Glomerular endothelial cell (primary cell): ENCODE results near the gene LZTFL1. TPM values are rescaled to one million over a fixed set of nuclear protein-coding genes. Genes with fewer than 3 reads are reported as not detected.

Experiments used
- DNase-seq: peaks from one replicate; pipeline ENCODE4 v3.0.0-alpha.2; 2011; ENCODE audit warnings: low read depth, low spot score; ENCODE audit errors: extremely low read depth
- total RNA-seq: library from RNA; depleted of rRNA; stranded (reverse); fragments of >200 nt; gene quantifications from 2 replicates; pipeline ENCODE4 v1.2.3, GENCODE V29; 2015

LZTFL1 gene
- total RNA-seq, 1 donor from 2014 or later, result 16.4 TPM

DNA sequence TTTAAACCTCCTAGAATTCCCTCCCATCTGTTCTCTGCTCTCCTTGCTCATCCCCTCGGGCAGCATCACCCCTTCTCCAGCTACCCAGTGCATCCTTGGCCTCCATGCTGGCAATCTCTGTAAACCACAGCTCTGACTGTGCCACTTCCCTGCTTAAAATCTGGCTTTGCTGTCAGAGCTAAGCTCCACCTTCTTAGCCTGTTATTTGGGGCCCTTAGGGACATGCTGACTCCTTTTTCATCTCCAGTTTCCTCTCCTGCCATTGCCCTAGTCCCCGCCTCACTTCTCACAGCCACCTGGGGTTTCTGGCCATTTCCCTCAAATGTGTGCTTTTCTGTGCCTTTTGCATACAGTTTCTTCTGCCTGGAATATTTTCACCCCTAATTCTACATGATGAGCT is 51.3 kb downstream of the LZTFL1 start:
- no peak for DNase-seq

DNA sequence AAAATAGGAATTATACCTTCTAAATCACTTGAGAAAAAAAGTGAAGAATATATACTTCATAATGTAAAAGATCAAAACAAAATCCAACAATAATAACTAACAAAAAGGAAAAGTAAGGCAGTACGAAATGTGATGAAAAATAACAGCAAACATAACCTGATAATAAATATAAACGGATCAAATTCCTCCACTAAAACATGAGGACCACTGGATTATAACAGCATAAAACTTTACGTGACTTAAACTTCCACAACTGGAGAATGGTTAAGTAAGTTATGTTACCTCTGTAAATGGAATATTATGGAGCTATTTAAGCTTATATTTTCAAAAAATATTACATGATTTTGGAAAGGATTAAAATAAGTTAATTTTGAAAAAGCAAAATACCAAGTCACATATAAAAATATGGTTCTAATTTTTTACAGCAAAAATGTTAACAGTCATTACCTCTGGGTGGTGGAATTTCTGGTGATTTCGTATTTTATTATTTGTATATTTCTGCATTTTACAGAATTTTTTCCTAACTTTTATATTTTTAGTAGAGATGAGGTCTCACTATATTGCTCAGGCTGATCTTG is 52.6 kb downstream of the LZTFL1 start:
- no peak for DNase-seq

DNA sequence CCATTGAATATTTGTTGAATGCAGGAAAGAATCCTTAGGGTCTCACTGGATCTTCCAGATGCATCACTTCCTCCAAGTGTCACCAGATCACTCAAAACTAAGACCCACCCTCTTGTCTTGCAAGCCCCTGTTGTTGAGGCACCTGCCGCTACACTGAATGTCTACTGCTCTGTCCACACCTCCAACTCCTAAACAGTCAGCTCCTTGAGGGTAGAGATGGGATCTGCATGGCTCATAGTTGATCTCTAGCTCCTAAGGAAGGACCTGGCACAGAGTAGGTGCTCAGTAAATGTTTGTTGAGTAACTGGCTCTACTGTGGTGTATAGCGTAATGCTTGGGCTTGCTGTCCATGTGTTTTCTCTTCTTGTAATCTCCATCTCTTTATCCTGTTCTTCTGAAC is 54.4 kb downstream of the LZTFL1 start:
- DNase-seq, result no peak

DNA sequence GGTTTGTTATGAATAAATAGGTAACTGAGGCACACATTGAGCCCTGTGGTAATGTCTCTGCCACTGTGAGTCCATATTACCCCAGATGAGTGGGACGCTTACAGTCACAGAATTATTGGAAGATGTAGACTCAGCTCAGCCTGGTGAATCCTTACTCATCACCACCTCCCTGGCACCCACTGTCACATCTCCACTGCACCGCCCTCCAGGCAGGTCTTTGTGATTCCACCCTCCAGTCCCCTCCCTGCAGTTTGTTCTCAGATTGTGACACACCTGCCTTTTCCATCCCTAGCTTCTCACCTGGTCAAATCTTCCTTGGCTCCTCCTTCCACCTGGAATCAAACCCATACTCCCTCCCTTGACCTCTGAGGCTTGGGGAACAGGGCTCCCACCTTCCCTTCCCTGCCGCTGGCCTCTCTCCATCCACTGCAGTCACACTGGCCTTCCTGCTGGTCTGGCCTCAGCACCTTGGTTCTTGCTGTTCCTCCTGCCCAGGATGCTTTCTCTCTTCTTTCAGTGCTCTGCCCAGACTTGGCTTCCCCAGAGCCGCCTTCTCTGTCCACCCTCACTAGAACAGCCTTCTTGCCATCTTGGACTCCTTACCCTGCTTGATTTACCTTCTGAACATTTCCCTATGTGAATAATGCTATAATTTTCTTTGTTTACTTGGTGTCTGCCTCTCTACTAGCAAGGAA is 55.0 kb downstream of the LZTFL1 start:
- DNase-seq, result no peak

DNA sequence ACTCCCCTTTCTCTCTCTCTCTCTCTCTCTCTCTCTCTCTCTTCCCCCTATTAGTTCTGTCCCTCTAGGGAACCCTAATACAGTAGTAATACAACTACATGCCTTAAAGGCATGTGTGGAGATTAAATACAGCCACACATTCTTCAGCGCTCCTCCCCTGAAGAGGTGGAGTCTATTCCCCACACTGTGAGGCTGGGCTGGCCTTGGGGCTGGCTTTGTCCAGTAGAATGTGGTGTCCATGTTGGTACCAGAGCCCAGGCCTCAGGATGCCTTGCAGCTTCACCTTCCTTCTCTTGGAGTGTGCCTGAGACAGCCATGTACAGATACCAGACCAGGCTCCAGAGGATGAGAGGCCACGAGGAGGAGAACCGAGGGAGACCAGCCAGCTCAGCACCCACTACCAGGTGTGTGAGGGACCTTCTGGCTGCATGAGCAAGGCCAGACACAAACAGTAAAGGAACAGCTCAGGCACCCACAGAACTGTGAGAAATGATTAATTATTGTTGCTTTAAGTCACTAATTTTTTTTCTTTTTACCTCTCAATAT is 56.2 kb downstream of the LZTFL1 start:
- DNase-seq, result no peak

DNA sequence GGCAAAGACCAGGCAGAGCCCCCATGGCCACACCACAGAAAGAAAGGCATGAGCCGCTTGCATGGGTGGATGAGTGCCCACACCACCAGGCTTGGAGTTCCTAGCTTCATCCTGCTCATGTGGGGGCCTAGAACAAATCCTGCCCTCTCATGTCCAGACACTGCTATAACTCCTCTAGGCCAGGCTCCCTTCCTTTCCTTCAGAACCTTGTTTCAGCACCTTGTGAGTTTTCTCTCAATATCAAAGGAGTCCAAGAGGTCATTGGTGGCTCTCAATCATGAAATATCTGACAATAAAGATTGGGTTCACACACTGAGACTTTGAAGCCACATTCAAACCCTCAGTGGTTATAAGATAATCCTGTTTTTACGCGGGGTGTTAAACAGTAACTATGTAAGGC is 58.3 kb downstream of the LZTFL1 start:
- DNase-seq, result no peak

DNA sequence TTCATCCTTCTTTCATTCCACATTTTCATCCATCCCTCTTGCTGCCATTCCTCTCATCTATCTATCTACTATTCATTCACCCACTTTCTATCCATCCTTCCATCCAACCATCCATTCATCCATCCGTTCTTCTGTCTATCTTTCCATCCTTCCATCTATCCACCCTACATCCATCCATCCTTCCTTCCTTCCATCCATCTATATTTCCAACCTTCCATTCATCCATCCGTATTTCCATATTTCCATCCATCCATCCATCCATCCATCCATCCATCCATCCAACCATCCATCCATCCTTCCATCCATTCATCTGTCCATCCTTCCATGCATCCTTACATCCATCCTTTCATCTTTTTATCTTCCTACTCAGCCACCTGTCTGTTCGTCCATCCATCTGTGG is 59.5 kb downstream of the LZTFL1 start:
- DNase-seq, result no peak

DNA sequence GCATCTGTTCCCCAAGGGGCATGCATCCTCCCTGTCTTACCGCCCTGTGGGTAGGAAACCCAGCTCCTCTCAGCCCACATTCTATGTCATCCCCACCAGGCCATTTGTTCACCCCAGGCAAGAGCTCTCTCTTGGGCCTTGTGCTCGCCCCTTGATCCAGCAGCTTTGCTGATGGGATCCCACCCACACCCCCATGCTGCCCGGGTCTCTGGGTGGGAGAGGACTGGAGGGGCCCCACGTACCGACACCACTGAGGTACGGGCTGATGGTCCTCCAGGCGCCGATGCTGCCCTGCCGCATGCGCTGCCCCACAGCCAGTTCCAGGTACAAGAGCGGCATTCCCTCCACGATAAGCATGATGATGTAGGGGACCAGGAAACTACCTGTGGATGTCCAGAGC is 60.1 kb downstream of the LZTFL1 start:
- DNase-seq, result no peak

DNA sequence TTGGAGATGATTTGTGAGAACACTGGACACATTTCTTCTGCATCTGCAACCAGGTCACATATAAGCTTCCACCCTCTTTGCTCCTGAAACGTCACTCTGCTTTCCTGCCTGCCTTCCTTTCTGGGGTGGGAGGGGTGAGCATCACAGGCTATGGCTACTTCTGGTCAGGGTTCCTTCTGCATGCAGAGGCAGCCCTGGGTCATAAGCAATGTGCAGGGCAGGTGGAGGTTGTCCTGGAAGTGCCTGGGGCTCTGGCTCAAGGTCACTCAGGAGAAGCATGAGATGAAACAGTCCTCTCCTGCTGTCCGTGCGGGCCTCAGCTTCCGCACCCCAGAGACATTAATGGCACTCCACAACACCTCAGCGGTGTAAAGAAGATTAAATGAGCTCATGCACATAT is 60.6 kb downstream of the LZTFL1 start:
- DNase-seq, result no peak

DNA sequence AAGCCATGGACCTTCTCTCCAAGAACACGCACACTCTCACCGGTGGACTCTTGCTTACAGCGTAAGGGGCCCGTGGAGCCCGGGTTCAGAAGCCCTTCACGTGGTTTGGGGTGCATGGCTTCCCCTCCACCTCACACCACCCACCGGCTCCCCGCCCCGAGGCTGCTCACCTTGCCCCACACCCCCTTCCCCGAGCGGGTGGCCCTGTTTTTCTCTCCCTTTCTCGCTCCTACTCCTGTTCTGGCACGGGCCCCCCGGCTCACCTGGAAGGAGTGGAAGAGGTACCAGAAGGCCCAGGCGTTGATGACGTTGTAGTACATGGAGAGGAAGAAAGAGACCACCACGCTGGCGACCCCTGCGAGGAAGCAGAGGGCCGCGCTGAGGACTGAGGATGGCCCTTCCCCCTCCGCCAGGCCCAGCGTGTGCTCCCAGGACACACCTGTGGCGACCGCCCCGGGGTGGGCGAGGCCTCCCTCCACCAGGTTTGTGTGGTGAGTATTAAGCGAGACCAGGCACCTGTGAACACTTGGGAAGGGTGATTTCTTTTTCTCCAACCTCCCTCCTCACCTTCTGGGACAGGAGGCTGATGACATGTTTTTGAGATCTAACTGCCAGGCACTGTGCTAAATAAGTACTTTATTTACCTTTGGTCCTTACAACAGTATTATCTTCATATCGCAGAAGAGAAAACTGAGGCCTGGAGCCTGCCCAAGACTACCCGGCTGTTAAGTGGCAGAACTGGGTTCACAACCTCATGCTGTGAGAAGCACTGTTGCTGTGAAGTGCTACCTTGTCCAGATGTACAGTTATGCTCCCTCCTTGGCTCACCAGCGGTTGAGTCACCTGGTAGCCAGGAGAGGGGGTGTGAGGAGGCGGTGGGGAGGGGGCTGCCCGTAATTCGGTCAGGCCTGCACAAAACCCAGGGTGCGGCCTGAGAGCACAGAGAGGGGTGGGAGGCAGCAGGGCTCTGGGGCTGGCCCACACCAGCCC is 61.9 kb downstream of the LZTFL1 start:
- DNase-seq, result no peak

DNA sequence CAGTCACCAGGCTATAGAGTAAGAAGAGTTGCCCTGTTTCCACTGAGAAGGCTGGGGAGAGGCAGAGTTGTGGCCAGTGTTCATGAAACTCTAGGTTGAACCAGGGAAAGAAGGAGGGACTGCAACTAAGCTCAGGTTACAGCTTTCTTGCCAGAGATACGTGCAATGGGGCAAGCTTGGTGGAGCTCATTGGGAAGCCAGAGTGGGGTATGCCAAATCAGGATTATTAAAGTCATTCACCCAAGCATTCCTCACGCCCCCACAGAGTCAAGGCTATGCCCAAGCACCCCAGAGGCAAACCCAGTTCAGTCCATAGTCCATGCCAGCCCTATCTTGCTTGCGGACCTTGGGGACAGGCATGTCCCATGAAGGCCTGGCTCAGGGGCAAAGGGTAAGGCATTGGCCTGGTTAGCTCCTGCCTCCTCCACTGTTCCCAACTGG is 63.1 kb downstream of the LZTFL1 start:
- no peak for DNase-seq

DNA sequence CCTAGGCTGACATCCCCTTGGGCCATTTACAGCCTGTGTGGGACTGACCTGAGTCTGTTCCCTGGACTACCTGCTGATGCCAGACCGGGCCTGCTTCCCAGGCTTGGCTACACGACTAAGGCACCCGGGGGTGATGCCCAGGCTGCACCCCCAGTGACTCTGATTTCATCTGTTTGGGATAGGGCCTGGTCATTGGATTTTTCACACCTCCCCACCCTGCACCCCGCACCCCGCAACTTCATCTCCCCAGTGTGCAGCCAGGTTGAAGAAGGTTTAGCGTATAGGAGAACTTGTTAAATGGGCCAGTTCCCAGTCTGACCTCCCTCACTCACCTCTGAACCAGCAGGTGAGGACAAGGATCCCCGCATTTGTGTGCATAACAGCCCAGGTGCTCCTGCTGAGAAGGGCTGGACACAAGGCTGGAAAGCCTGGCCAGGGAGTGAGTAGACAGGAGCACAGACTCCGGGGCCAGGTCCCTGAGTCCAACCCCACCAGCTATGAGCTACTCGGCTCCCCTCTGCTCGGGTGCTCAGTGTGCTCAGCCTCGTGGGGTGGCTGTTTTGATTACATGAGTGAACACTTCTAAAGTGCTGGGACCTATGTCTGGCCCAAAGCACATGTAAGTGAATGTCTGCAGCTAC is 64.1 kb downstream of the LZTFL1 start:
- no peak for DNase-seq

DNA sequence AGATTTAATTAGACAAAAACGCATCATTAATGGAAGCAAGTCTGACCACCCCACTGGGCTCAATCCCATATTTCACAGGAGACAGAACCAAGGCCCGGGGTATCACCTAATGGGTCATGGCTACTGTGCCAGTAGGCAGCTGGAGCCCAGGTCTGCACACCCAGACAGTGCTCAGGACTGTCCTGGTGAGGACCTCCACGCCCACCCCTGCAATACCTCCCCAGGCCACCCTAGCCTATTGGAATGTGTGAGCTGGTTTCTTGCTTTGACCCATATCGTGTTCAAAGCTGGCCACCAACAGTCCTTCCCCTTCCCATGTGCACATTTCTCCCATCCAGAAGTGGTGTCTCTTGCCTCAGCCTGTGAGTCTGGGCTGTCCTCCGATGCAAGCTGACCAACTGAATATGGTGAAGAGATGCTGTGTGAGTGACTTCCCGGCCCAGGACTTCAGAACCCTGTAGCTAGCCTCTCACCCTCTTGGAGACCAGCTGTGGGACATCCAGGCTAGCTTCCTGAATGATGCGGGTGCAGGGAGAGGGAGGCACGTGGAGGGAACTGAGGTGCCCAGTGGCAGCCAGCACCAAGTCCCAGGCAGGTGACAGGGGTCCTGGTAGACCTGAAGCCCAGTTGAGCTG is 64.7 kb downstream of the LZTFL1 start:
- no peak for DNase-seq

DNA sequence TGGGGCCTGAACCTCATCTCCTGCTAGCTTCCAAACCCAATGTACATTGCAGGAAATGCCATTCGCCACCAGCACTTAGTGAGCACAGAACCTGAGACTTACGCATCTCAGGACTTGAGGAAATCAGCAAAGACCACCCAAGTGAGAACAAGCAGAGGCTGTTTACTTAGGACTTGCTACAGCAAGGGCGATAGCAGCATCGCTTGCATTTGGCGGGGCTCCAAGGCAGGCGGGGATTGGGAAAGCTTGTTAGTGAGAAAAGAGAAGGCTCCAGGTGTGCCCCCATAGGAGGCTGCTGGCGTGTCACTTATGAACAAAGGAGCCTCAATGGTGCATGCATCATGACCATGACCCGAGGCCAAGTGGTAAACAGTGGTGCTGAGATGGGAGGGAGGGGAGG is 65.3 kb downstream of the LZTFL1 start:
- DNase-seq, result no peak

DNA sequence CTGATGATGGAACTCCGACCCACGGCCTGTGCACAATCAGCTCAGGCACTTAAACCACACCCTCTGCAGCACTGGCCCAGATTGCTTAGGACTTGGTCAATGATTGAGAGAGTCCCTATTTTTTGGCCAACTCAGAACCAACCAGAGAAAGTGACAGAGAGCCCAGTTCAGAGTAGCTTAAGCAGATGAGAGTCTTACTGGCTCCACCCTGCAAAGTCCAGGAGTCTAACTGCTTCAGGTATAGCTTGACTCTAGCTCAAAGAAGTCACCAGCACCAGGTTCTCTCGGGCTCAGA is 65.7 kb downstream of the LZTFL1 start:
- no peak for DNase-seq

DNA sequence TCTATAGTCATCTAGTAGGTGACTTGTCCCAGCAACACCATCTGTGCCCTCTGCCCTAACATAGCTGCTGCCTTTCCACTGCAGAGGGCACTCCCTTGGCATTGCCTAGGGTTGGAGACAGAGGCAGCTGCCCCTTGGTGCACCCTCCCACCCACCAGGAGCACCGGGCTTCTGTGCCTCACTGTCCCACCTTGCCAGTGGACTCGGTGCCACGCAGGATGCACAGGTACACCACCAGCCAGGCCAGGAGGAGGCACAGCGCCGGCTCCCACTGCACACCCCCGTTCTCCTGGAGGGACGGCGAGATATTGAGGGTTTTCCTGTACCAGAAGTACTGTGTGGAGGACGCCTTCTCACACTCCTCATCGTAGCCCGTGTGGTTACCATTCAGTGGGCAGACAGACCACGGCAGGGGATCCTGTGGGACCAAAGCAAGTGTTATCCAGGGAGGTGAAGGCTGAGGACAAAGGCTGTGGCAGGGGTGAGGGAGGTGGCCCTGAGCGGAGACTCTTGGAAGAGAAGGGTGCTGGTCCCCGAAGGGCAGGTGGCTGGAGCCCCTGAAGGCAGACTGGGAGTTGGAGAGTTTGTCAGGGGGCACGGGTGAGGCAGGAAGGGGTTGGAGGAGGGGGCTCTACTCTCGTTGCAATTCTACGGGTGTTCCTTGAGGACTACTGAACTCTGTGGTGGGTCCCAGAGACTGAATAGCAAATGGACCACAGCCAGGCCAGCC is 66.2 kb downstream of the LZTFL1 start:
- DNase-seq, result no peak

DNA sequence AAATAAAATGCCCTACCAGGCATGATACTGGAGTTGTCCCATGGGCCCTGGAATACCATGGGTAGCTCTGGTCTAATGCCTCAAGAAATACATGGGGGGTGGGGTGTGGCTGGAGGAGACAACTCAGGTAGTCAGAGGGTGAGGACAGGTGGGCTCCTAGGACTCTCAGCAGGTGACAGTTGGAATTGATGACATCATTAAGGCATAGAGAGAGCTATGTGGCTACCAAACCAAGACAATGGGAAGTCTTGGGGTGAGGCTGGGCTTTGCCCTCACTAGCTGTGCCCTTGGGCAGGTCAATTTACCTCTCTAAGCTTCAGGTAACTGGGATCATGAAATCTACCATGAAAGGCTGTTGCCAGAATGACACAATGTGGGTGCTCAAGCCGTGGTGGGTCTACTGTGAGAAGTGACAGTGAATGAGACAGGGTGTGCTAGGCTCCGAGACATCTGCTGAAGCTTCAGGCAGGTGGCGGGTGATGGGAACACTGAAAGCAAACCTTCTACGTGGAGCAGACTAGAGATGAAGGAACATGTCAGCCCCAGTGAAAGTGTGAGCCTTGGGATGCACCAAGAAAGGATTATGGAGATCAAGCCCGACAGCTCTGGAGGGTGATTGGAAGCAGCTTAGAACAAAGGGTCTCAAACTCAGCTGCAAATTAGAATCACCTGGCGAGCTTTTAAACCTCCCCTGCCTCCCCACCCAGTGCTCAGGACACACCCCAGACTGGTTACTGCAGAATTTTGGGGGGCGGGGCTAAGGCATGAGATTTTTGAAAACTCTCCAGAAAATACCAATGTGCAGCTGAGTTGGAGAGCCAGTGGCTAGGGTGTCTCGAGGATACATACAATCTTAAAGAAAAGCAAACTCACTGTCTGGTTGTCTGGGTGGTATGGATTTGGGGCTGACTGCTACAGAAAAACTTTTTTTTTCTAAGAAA is 67.1 kb downstream of the LZTFL1 start:
- DNase-seq, result no peak

DNA sequence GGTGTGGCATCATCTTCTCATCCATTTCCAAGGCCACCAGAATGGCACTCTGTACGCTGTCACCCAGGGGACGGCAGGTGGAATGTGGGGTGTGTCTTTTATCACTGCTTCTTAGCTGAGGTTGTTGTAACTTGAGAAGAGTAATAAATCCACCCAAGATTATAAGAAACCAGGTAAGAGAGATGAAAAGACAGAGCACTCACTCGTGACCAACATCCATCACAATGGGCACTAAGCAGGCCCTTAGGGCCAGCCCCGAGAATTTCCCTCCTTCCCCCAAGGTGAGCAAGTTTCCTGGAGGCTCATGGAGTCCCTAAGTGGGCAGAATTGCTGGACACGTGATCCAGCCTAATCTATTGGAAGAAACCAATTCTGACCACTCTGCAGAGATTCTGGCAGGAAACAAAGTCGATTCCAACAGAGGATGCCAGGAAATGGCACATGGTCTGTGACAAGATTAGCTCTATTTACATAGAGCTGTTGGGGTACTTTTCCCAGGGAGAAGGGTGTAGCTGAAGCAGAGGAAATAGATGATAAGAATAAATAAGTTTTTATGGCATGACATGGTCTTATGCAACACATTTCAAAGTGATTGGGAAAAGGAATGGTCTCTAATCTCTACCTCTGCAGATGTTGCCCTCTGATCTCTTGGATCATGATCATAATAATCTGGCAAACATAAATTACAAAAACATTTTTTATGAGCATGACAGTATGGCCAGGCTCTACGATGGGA is 68.0 kb downstream of the LZTFL1 start:
- no peak for DNase-seq
